ENCODE data around the gene BRD4. TPM values are rescaled to one million over a fixed set of nuclear protein-coding genes. Genes with fewer than 3 reads are reported as not detected.

BRD4 gene
- total RNA-seq, 1 experiment from 2014 or later, result 144 TPM

DNA sequence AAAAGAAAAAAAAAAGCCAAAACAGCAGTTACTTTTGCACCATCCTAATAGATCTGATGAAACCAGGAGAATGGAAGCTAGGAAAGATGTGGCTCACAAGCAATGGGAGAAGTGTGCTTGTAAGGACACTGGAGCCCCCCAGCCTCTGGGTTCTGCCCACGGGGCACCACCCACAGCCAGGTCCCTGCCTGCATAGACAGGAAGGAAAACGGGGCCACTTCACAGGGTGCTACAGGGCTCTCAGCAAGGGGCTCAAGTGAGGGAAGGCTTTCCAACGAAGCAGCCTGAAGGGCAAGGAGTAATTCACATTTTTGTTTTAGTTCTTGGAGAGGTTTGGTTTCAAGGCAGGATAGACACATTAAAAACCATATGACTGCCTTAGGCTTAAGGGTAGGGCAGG is 42.7 kb downstream of the BRD4 start:
- Mint-ChIP-seq H3K4me1 (peaks cover 75 to 82% of the 10 kb centered on the region in 2 experiments), H3K4me3 (peak overlapping the region in 1 of 2 experiments; percentile 22; a peak in 1 of 5 replicates), H3K27me3 (ENCODE audit: low read depth) (no peaks in the 10 kb centered on the region), H3K27ac (peak overlapping the region; percentile 42 to 80 (median 72); a peak in 4 of 7 replicates), H3K36me3 (ENCODE audit: insufficient read depth in 1 of 3, low read depth in 3 of 3) (no peaks in the 10 kb centered on the region), H3K9me3 (no peaks in the 10 kb centered on the region)
- no peak overlapping the region for H3K4me2 ChIP-seq (ENCODE audit: insufficient read depth, insufficient read length, low read length)
- peaks cover 14% of the 10 kb centered on the region for H3K79me1 ChIP-seq (ENCODE audit: insufficient read depth, low read depth, low read length, poor library complexity, severe bottlenecking)
- H3K18ac ChIP-seq (ENCODE audit: insufficient read length, low read depth, low read length), result no peak overlapping the region
- no peak overlapping the region for H2BK20ac ChIP-seq (ENCODE audit: low read depth, low read length, poor library complexity, severe bottlenecking)
- no peak for DNase-seq
- no peak overlapping the region for H3K27ac ChIP-seq (ENCODE audit: insufficient read length, low read depth, low read length)
- no peak overlapping the region for H4K91ac ChIP-seq (ENCODE audit: insufficient read length, low read depth, low read length)
- H2BK15ac ChIP-seq (ENCODE audit: low read depth, low read length), result no peak overlapping the region
- no CpG with 5 or more reads among the region's 3 CpGs for WGBS (ENCODE audit: extremely low coverage, insufficient read length, low lambda C conversion rate)
- no peak overlapping the region; the same call in 1 of the 2 replicates for H3K14ac ChIP-seq (ENCODE audit: insufficient read depth, low read length)
- TF ChIP-seq, protein P1, sequence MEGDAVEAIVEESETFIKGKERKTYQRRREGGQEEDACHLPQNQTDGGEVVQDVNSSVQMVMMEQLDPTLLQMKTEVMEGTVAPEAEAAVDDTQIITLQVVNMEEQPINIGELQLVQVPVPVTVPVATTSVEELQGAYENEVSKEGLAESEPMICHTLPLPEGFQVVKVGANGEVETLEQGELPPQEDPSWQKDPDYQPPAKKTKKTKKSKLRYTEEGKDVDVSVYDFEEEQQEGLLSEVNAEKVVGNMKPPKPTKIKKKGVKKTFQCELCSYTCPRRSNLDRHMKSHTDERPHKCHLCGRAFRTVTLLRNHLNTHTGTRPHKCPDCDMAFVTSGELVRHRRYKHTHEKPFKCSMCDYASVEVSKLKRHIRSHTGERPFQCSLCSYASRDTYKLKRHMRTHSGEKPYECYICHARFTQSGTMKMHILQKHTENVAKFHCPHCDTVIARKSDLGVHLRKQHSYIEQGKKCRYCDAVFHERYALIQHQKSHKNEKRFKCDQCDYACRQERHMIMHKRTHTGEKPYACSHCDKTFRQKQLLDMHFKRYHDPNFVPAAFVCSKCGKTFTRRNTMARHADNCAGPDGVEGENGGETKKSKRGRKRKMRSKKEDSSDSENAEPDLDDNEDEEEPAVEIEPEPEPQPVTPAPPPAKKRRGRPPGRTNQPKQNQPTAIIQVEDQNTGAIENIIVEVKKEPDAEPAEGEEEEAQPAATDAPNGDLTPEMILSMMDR (conservative IDR thresholded peaks at IDR 0.05), result no peak
- no peak overlapping the region for H3K9ac ChIP-seq (ENCODE audit: extremely low read depth, insufficient read length, low read length)
- H3K9me3 ChIP-seq (ENCODE audit: control insufficient read depth, low read depth, low read length), result no peaks in the 10 kb centered on the region
- no peak overlapping the region for H2BK12ac ChIP-seq (ENCODE audit: insufficient read length, low read depth, low read length)
- H2AK5ac ChIP-seq (ENCODE audit: insufficient read length, low read length), result no peak overlapping the region
- H4K5ac ChIP-seq (ENCODE audit: insufficient read length, low read depth, low read length), result no peak overlapping the region
- H3K23ac ChIP-seq (ENCODE audit: insufficient read length, low read depth, low read length), result no peak overlapping the region
- peaks cover 5% of the 10 kb centered on the region for H4K20me1 ChIP-seq (ENCODE audit: control insufficient read depth, insufficient read depth, insufficient read length)
- H3K79me2 ChIP-seq (ENCODE audit: insufficient read depth, low read length), result peaks cover 86% of the 10 kb centered on the region
- H3K56ac ChIP-seq (ENCODE audit: insufficient read length, low read depth, low read length), result no peak overlapping the region
- H3K23me2 ChIP-seq (ENCODE audit: insufficient read length, low read depth, low read length, poor library complexity, severe bottlenecking), result no peaks in the 10 kb centered on the region
- H3K4ac ChIP-seq (ENCODE audit: low read depth, low read length), result no peak overlapping the region
- peaks cover 24% of the 10 kb centered on the region for H3K4me1 ChIP-seq (ENCODE audit: insufficient read depth, low read length)
- H4K8ac ChIP-seq (replicated peaks; ENCODE audit: insufficient read length, low read depth, low read length), result no peak overlapping the region
- H3T11ph ChIP-seq (ENCODE audit: low read length), result no peak overlapping the region
- H2AFZ ChIP-seq (ENCODE audit: low read length), result no peak overlapping the region
- H3K27me3 ChIP-seq (ENCODE audit: insufficient read depth, low read length), result no peaks in the 10 kb centered on the region
- no peak overlapping the region for H2BK5ac ChIP-seq (ENCODE audit: insufficient read length, low read length)
- no peak overlapping the region for H2BK120ac ChIP-seq (ENCODE audit: low read depth, low read length, poor library complexity, severe bottlenecking)
